HepG2 (cell line): ENCODE results near the gene DALRD3. TPM values are rescaled to one million over a fixed set of nuclear protein-coding genes. Genes with fewer than 3 reads are reported as not detected.

Experiments
- ATAC-seq: fragments of 200-7000 bp; cut with Tn5 transposase; 3 replicates; pipeline ENCODE4 v1.9.1; 2020; ENCODE audit warnings: mild to moderate bottlenecking, moderate library complexity
- BruUV-seq: library from RNA; stranded (reverse); fragments of 400-500 nt; replicated peaks from 2 replicates; lab custom pipeline; 2021; lab: Mats Ljungman, UMichigan
- CTCF ChIA-PET: fragments of 300-600 bp; formaldehyde crosslinking; extraction: SDS; loops from one replicate; lab custom pipeline; 2021; ENCODE audit warnings: low total read pairs, inconsistent platforms, low intra/inter-chr PET ratio; lab: Yijun Ruan, JAX
- POLR2A ChIA-PET: fragments of 350-600 bp; sonication (Branson Sonifier 250); formaldehyde crosslinking; loops from one replicate; lab custom pipeline; 2020; ENCODE audit warnings: antibody characterized with exemption, inconsistent platforms; lab: Yijun Ruan, JAX
- DNase-seq: peaks from one replicate; pipeline ENCODE4 v3.0.0-alpha.2; 2015; ENCODE audit warnings: low spot score
- FAIRE-seq: peaks from 3 replicates; lab custom pipeline; 2011; peaks lifted over from hg19 to GRCh38; lab: Jason Lieb, UNC
- H2AFZ ChIP-seq: one replicate; pipeline ENCODE4 v1.6.1; 2011; ENCODE audit warnings: low read length, inconsistent platforms
- H3K27ac ChIP-seq: fragments of 300-600 bp; 3 replicates; pipeline ENCODE4 v1.8.0; 2011; ENCODE audit warnings: mixed run types, mild to moderate bottlenecking, mixed read lengths, low read length, inconsistent platforms; ENCODE audit not compliant: insufficient read depth; ENCODE audit errors: extremely low read length
- H3K27me3 ChIP-seq, 2 experiments: fragments of 200-600 bp in 1 of 2; 2 replicates in 1 of 2; 3 replicates in 1 of 2; pipeline versions ENCODE4 v1.6.0 to v1.8.0; 2011; ENCODE audit warnings: low read length in 2 of 2, mild to moderate bottlenecking in 2 of 2, moderate library complexity in 2 of 2, inconsistent platforms in 1 of 2; ENCODE audit not compliant: insufficient read depth in 2 of 2, control insufficient read depth in 1 of 2
- H3K36me3 ChIP-seq, 2 experiments: fragments of 200-600 bp in 1 of 2; replicated peaks in 1 of 2; 2 replicates in 1 of 2; 3 replicates in 1 of 2; pipeline versions ENCODE4 v1.5.1 to v1.8.0; 2011; ENCODE audit warnings: low read length in 2 of 2, inconsistent platforms in 1 of 2; ENCODE audit not compliant: insufficient read depth in 2 of 2, control insufficient read depth in 1 of 2
- H3K4me1 ChIP-seq: 2 replicates; pipeline ENCODE4 v1.5.1; 2012; ENCODE audit warnings: low read length, inconsistent platforms; ENCODE audit not compliant: insufficient read depth
- H3K4me2 ChIP-seq: 2 replicates; pipeline ENCODE4 v1.6.0; 2011; ENCODE audit warnings: low read depth, low read length, inconsistent platforms
- H3K4me3 ChIP-seq, 3 experiments: fragments of 200-600 bp in 1 of 3; sonication (generic), shearing (Covaris generic) in 1 of 3; replicated peaks in 1 of 3; 2 replicates each; pipeline ENCODE4 v1.5.1; 2011 to 2016; ENCODE audit warnings: low read length in 3 of 3, inconsistent platforms in 2 of 3, low read depth in 2 of 3, mild to moderate bottlenecking in 2 of 3, control low read depth in 1 of 3, mixed read lengths in 1 of 3; ENCODE audit not compliant: insufficient read depth in 1 of 3
- H3K79me2 ChIP-seq: one replicate; pipeline ENCODE4 v1.6.1; 2011; ENCODE audit warnings: low read length, inconsistent platforms; ENCODE audit not compliant: insufficient read depth
- H3K9ac ChIP-seq: 2 replicates; pipeline ENCODE4 v1.6.0; 2011; ENCODE audit warnings: mild to moderate bottlenecking, low read depth, low read length, inconsistent platforms; ENCODE audit not compliant: insufficient read depth
- H3K9me3 ChIP-seq: 2 replicates; pipeline ENCODE4 v1.5.1; 2012; ENCODE audit warnings: mild to moderate bottlenecking, low read length
- H4K20me1 ChIP-seq: 2 replicates; pipeline ENCODE4 v1.6.0; 2011; ENCODE audit warnings: inconsistent platforms, mild to moderate bottlenecking, low read length, moderate library complexity; ENCODE audit not compliant: insufficient read depth
- AFF4 ChIP-seq: sonication (generic); formaldehyde crosslinking; IDR thresholded peaks from 2 replicates; pipeline ENCODE4 v1.4.0; 2020; ENCODE audit warnings: missing genetic modification reagents
- CREB1 ChIP-seq, 2 experiments: fragments of 450-650 bp in 1 of 2; IDR thresholded peaks; 2 replicates each; pipeline ENCODE4 v1.6.1; 2016 to 2017; ENCODE audit warnings: control low read depth in 1 of 2, mild to moderate bottlenecking in 1 of 2, missing compliant biosample characterization in 1 of 2, missing genetic modification characterization in 1 of 2
- JUND ChIP-seq: sonication (generic); formaldehyde crosslinking; IDR thresholded peaks from 2 replicates; pipeline ENCODE4 v1.8.0; 2022; ENCODE audit warnings: mild to moderate bottlenecking, missing genetic modification reagents
- PATZ1 ChIP-seq: sonication (generic); formaldehyde crosslinking; IDR thresholded peaks from 2 replicates; pipeline ENCODE4 v1.4.0; 2020; ENCODE audit warnings: missing genetic modification reagents
- RCOR2 ChIP-seq: IDR thresholded peaks from 2 replicates; pipeline ENCODE4 v1.6.1; 2016; ENCODE audit warnings: missing biosample characterization, missing genetic modification reagents
- SALL2 ChIP-seq: sonication (generic); formaldehyde crosslinking; IDR thresholded peaks from 2 replicates; pipeline ENCODE4 v1.8.1; 2023; ENCODE audit warnings: mild to moderate bottlenecking, missing genetic modification reagents, inconsistent platforms
- SKI ChIP-seq: fragments of 450-650 bp; IDR thresholded peaks from one replicate; pipeline ENCODE4 v1.6.1; 2018; ENCODE audit warnings: mild to moderate bottlenecking; ENCODE audit not compliant: partially characterized antibody
- TCF7 ChIP-seq: sonication (generic); IDR thresholded peaks from 2 replicates; pipeline ENCODE4 v1.6.1; 2016; ENCODE audit warnings: antibody characterized with exemption, low read depth
- ZKSCAN8 ChIP-seq: IDR thresholded peaks from 2 replicates; pipeline ENCODE4 v1.6.1; 2016; ENCODE audit warnings: borderline replicate concordance, missing genetic modification reagents, missing compliant biosample characterization
- ZNF10 ChIP-seq: sonication (generic); formaldehyde crosslinking; IDR thresholded peaks from 2 replicates; pipeline ENCODE4 v1.4.0; 2020; ENCODE audit warnings: mild to moderate bottlenecking, low read depth, missing genetic modification reagents, borderline replicate concordance
- ZNF382 ChIP-seq: sonication (generic); formaldehyde crosslinking; IDR thresholded peaks from 2 replicates; pipeline ENCODE4 v1.5.0; 2020; ENCODE audit warnings: missing genetic modification reagents, mild to moderate bottlenecking, borderline replicate concordance
- ZNF383 ChIP-seq: sonication (generic); formaldehyde crosslinking; IDR thresholded peaks from 2 replicates; pipeline ENCODE4 v1.4.0; 2020; ENCODE audit warnings: missing genetic modification reagents, mild to moderate bottlenecking, borderline replicate concordance
- ZNF44 ChIP-seq: sonication (generic); formaldehyde crosslinking; IDR thresholded peaks from 2 replicates; pipeline ENCODE4 v1.5.1; 2020; ENCODE audit warnings: mild to moderate bottlenecking, missing genetic modification reagents
- ZNF782 ChIP-seq: sonication (generic); formaldehyde crosslinking; IDR thresholded peaks from 2 replicates; pipeline ENCODE4 v1.4.0; 2020; ENCODE audit warnings: missing genetic modification reagents, mild to moderate bottlenecking, borderline replicate concordance
- WGBS: methylation state at CpG from one replicate; pipeline ENCODE4 v1.1.6; 2017; ENCODE audit warnings: low lambda C conversion rate; 5-methylcytosine and 5-hydroxymethylcytosine counted together
- in situ Hi-C: cut with HindIII; loops from 2 replicates; pipeline ENCODE4 v1.10.0; 2017; ENCODE audit warnings: low pct_unique_long_range_greater_than_20kb; ENCODE audit not compliant: extremely low pct_ligation_motif_present
- intact Hi-C: fragments of 100-400 bp; cut with micrococcal nuclease; formaldehyde crosslinking; loops from one replicate; pipeline ENCODE4 v1.10.0; 2022; ENCODE audit not compliant: unreplicated experiment
- polyA plus RNA-seq, 8 experiments: library from polyadenylated mRNA; depleted of rRNA in 3 of 8; stranded (reverse) in 7 of 8; unstranded in 1 of 8; fragments of >200 nt; fragmentation: Illumina TruSeq in 4 of 8; extraction: Trizol in 4 of 8; gene quantifications; 2 replicates each; pipeline versions ENCODE4 v1.2.1 to v1.2.3, GENCODE V29; 2011 to 2016; ENCODE audit warnings: low read depth in 4 of 8, missing spikeins in 1 of 8, mixed read lengths in 1 of 8; ENCODE audit not compliant: insufficient read depth in 1 of 8
- total RNA-seq, 5 experiments: library from RNA; depleted of rRNA; stranded (reverse); fragments of >200 nt; fragmentation: Illumina TruSeq; extraction: Trizol; gene quantifications; 2 replicates each; pipeline ENCODE4 v1.2.3, GENCODE V29; 2016; ENCODE audit warnings: low read depth in 1 of 5
- TF ChIP-seq, protein P1 (sequence below): sonication (generic); formaldehyde crosslinking; IDR thresholded peaks from 2 replicates; pipeline ENCODE4 v1.5.1; 2020; ENCODE audit warnings: mild to moderate bottlenecking, missing genetic modification reagents, borderline replicate concordance
- TF ChIP-seq, protein P2 (sequence below): sonication (generic); formaldehyde crosslinking; IDR thresholded peaks from 2 replicates; pipeline ENCODE4 v1.8.1; 2023; ENCODE audit warnings: missing genetic modification reagents, inconsistent platforms, borderline replicate concordance

Gene DALRD3
- total and polyA plus RNA-seq, 2 of the 13 experiments (the other 11 are each of a cell fraction or from before 2014, with no cell fraction given) = 19.9 to 36.5 TPM

DNA sequence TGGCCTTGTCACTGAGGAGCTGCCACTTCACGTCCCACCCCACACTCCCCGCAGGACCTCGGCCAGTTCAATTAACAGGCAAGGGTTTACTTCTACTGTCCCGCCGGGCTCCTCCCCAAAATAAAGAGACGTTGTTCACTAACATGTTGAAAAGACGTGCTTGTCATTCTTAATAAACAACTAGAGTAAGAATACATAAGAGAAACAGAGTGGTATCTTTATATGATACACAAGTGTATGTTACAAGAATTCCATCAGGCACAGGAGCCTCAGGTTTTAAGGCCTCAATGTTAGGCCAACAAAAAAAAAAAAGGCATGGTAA is 11.1 kb upstream of the DALRD3 start:
- Histone ChIP-seq H3K4me1 (peaks cover 39% of the 10 kb centered on the region), H3K9me3 (no peaks in the 10 kb centered on the region), H3K36me3 (peaks cover 25 to 62% of the 10 kb centered on the region in 2 experiments), H3K27ac (peak overlapping the region; percentile 26), H3K27me3 (no peaks in the 10 kb centered on the region), H2AFZ (no peak overlapping the region), H4K20me1 (no peaks in the 10 kb centered on the region), H3K4me3 (peak overlapping the region in 2 of 3 experiments; percentile 15 to 78; a peak in 1 of 6 replicates), H3K79me2 (peaks cover 13% of the 10 kb centered on the region), H3K4me2 (peak overlapping the region; percentile 90), H3K9ac (peak overlapping the region; percentile 83; the same call in 1 of the 2 replicates)
- ChIA-PET POLR2A (interaction anchor here (0.6 to 2.3 kb wide), 31 partner anchors 9 to 466 kb away, joined by 3 to 40 read pairs (median 5); partner anchors contain the start of genes ARIH2, DALRD3, IP6K2 and KLHDC8B), CTCF (no interaction called here)
- DNase-seq = no peak
- no peak for ATAC-seq
- FAIRE-seq = no peak
- 12% methylated on average over 7 of the region's 7 CpGs for WGBS
- BruUV-seq = no TSS peak
- intact Hi-C loops (no loop called here), in situ Hi-C loops (no loop called here)
- TF ChIP-seq RCOR2 (CRISPR knock-in tag) (no peak), PATZ1 (no peak), CREB1 (IDR thresholded peaks at IDR 0.05) (no peak), CREB1 (CRISPR knock-in tag; IDR thresholded peaks at IDR 0.05) (no peak; the same call in 1 of the 2 replicates), ZNF10 (CRISPR knock-in tag) (no peak), ZNF383 (no peak), TCF7 (no peak), ZKSCAN8 (CRISPR knock-in tag) (0 out of 2 replicates have a peak, but pooled peaks have one; percentile 4), SKI (no peak), ZNF382 (CRISPR knock-in tag) (no peak), ZNF782 (peak; percentile 1; the same call in 1 of the 2 replicates), ZNF44 (CRISPR knock-in tag) (no peak), SALL2 (no peak), AFF4 (CRISPR knock-in tag) (no peak), JUND (0 out of 2 replicates have a peak, but pooled peaks have one; percentile 0)
- TF ChIP-seq, protein P1, sequence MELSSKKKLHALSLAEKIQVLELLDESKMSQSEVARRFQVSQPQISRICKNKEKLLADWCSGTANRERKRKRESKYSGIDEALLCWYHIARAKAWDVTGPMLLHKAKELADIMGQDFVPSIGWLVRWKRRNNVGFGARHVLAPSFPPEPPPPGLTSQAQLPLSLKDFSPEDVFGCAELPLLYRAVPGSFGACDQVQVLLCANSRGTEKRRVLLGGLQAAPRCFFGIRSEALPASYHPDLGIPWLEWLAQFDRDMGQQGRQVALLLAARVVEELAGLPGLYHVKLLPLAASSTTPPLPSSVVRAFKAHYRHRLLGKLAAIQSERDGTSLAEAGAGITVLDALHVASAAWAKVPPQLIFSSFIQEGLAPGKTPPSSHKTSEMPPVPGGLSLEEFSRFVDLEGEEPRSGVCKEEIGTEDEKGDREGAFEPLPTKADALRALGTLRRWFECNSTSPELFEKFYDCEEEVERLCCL = no peak
- TF ChIP-seq, protein P2, sequence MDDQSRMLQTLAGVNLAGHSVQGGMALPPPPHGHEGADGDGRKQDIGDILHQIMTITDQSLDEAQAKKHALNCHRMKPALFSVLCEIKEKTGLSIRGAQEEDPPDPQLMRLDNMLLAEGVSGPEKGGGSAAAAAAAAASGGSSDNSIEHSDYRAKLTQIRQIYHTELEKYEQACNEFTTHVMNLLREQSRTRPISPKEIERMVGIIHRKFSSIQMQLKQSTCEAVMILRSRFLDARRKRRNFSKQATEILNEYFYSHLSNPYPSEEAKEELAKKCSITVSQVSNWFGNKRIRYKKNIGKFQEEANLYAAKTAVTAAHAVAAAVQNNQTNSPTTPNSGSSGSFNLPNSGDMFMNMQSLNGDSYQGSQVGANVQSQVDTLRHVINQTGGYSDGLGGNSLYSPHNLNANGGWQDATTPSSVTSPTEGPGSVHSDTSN (CRISPR knock-in tag) = no peak
